ENCODE results near the gene SOS1.

DNA sequence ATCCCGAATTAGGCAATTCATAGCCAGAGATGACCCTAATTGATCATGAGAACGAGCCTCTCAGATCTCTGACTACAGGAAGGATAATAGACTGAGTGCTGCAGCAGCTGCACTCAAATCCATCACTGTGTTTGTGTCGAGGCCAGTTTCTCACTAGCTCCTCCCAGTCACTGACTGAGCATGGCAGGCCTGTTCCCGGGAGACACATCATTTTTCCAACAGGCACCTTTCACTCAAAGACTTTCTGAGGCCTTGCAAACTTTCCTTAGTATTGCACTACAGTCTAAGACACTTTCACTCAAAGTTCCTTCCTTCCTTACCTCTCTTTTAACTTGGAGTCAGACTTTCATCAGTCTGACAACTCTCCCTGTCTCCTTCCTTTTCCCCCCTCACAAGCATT, 13.7 kb downstream of the SOS1 start:
- TF ChIP-seq, protein P1, sequence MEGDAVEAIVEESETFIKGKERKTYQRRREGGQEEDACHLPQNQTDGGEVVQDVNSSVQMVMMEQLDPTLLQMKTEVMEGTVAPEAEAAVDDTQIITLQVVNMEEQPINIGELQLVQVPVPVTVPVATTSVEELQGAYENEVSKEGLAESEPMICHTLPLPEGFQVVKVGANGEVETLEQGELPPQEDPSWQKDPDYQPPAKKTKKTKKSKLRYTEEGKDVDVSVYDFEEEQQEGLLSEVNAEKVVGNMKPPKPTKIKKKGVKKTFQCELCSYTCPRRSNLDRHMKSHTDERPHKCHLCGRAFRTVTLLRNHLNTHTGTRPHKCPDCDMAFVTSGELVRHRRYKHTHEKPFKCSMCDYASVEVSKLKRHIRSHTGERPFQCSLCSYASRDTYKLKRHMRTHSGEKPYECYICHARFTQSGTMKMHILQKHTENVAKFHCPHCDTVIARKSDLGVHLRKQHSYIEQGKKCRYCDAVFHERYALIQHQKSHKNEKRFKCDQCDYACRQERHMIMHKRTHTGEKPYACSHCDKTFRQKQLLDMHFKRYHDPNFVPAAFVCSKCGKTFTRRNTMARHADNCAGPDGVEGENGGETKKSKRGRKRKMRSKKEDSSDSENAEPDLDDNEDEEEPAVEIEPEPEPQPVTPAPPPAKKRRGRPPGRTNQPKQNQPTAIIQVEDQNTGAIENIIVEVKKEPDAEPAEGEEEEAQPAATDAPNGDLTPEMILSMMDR (IDR thresholded peaks at IDR 0.05; ENCODE audit: low read depth, low read length, poor library complexity, severe bottlenecking) = no peak
- TF ChIP-seq EZH2phosphoT487 (IDR thresholded peaks at IDR 0.05; ENCODE audit: borderline replicate concordance, low read length) = no peak
